HG02763 (cell line): ENCODE results near the gene PHF23.

ENCODE experiments used
- ATAC-seq: cut with Tn5 transposase; IDR thresholded peaks from one replicate; pipeline ENCODE4 v1.9.1; 2021; ENCODE audit warnings: mild to moderate bottlenecking, moderate library complexity; ENCODE audit not compliant: unreplicated experiment

PHF23 gene

DNA sequence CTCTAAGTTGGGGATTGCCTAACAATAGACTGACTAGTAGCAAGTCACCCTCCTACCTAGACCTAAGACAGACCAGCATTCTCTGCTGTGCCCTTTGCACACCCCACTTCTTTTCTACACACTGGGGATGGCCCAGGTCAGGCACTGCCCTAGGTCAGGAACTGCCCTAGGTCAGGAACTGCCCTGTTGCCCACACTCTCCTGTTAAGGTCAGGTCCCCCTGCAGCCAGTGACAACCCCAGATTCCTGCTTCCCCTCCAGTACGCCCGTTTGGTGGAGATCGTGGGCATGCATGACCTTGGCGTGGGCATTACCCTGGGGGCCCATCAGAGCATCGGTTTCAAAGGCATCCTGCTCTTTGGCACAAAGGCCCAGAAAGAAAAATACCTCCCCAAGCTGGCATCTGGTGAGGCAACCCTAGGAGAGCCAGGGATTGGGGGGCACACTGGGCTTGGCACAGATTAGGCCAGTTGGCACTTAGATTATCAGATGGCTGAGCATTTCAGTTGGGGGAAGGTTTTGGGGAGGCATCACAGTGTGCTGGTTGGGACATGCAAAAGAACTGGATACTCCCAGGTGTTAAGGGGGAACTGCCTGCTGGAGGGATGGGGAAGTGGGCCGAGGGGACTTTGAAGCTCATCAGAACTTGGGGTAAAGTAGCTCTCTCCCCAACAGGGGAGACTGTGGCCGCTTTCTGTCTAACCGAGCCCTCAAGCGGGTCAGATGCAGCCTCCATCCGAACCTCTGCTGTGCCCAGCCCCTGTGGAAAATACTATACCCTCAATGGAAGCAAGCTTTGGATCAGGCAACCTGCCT, 17.8 kb downstream of the PHF23 start:
- no peak for ATAC-seq

DNA sequence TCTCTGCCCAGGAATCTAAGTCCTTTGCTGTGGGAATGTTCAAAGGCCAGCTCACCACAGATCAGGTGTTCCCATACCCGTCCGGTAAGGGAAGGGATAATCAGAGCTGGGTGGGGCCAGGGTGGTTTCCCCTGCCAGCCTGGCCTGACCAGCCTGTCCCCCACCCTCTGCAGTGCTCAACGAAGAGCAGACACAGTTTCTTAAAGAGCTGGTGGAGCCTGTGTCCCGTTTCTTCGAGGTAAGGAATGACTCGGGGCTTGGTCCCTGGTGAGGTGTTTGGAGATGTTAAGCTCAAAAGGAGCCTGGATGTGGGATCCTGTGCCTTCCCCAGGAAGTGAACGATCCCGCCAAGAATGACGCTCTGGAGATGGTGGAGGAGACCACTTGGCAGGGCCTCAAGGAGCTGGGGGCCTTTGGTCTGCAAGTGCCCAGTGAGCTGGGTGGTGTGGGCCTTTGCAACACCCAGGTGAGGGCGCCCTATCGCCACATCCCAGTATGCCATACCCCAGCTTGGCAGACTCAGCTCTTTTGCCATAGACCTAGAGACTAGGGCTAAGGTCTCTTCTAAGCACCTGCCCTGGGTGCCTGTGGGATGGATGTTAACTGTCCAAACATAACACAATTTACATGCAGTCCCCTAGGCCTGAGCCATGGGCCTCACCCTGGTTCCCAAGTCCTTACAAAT, 18.5 kb downstream of the PHF23 start:
- ATAC-seq = no peak

DNA sequence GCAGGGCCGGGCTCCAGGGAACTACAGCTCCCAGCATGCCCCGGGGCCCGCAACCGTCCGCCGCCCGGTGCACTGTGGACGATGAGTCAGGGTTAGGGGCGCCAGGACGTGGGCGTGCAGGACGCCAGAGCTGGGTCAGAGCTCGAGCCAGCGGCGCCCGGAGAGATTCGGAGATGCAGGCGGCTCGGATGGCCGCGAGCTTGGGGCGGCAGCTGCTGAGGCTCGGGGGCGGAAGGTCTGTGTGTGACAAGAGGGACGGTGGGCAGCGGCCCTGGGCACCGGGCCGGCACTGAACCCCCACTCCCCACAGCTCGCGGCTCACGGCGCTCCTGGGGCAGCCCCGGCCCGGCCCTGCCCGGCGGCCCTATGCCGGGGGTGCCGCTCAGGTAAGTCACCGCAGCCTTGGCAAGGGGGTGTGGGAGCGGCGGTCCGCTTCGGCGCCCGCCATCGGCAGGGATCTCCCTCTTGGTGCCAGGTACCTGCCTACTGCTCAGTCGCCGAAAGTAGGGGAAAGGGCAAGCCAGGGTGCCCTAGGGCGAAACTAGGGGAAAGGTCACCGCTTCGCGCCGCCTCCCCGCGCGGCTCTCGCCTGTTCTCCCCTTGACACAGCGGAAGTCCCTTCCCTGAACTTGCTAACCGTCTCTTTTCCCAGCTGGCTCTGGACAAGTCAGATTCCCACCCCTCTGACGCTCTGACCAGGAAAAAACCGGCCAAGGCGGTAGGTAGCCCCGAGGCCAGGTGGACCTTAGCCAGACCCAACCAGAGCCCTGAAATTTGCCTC, 19.3 kb downstream of the PHF23 start, which contains the start of the genes ACADVL and DLG4:
Gene ACADVL, plus strand, starts transcription at position 127 of the 781 bp plus-strand sequence. Its CDS starts 47 bp downstream, at position 174.
Gene DLG4, minus strand, starts transcription at position 25 of the 781 bp plus-strand sequence.
- ATAC-seq = peak; percentile 62

- ATAC-seq = no peak
These were observed 19.9 kb downstream of the PHF23 start for GRCh38 chr17:7219229-7219811.

DNA sequence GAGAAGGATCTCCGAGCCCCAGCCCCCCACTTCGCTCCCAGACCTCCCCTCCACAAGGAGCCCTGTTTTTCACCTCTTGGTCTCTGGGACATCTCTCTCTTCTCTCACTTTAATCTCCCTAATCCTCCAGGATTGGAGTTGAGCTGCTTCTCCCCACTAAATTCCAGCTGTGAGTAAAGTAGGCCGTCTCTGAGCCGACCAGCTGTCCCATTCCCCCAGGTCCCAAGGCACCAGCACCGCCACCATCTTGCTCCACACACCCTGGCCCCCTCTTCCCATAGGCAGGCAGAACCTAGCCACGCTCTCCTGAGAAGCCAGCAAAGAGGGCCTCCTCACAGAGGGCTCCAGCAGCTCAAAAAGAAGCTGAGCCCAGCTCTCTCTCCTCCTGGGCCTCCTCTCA, 20.5 kb downstream of the PHF23 start:
- no peak for ATAC-seq

DNA sequence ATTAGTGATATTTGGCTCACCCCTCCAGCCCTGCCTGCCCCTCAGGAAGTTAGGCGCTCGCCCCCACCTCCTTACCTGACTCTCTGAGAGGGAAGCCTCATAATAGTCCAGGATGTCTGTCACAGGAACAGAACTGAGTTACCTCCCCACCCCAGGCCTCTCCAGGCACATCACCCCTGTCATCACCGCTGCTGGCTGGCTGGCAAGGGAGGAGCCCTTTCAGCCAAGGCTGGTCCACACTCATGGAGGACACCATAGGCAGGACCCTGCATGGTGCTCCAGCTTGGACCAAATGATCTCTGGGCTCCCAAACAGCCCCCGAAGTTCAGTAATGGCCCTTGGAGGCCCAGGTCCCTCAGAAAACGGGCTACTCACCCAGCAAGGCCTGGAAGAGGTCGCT, 21.1 kb downstream of the PHF23 start:
- no peak for ATAC-seq

- no peak for ATAC-seq
These were observed 21.9 kb downstream of the PHF23 start for GRCh38 chr17:7217113-7217987.

DNA sequence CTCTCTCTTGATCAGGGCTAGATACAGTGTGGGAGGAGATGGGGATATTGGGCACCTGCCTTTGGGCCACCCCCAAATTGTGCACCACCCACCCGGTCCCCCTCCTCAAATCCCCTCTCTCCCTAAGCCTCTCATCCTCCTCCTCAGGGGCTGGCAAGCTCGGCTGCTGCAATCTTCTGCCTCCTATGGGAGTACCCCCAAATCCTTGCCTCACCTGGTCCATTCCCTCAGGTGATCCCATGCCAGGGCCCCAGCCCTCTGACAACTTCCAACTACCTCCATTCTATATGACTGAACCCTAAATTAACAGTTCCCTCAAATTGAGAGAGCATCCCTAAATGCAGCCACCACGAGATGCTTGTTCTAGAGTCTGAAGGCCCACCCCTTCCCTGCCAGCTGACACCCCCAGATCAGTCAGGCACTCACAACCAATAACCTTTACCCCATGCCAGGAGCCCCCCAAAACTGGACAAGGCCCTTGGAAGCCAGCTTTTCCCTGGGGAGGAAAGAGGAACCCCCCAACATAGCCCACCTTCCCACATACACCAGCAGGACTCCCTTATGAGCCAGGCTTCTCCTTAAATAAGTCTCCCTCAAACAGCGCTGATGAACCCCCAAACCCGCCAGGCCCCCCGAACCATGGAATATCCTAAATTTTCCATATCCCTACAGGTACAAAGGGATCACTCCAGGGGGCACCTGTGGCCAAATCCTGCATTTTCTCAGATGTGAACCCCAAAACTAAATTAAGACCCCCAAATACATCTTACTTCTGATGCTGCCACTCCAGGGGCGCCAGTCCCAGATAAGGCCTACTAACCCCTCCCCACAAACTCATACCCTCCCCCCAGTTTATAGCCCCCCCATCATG, 22.8 kb downstream of the PHF23 start:
- ATAC-seq = no peak

DNA sequence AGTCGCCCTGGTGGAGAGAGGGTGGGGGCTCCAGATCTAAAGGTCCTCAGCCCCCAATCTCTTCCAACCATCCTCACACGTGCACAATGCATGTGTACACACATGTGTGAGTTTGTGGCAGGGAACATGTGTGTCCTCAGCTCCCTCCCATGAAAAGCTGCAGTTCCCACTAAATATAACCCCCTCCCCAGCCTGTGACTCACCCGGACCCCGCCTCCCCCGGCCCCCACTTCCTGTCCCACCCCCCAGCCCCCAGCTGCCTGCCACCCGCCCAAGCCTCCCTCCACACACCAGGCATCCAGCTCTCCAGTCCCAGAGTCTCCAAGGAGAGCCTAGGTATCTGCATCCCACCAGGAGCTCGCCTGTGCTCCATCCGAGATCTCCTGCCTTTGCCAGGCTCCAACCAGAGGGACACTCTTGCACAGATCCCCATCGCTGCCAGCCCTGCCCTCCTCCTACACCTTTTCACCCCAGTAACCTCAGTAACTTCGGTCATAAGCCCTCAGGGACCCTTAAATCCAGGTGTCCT, 23.5 kb downstream of the PHF23 start:
- no peak for ATAC-seq

GRCh38 chr17:7215136-7215638, 24.1 kb downstream of the PHF23 start:
- ATAC-seq = no peak

GRCh38 chr17:7214300-7215135, 24.7 kb downstream of the PHF23 start:
- peak; percentile 81 for ATAC-seq

- no peak for ATAC-seq
These were observed 25.4 kb downstream of the PHF23 start for GRCh38 chr17:7213895-7214299.

DNA sequence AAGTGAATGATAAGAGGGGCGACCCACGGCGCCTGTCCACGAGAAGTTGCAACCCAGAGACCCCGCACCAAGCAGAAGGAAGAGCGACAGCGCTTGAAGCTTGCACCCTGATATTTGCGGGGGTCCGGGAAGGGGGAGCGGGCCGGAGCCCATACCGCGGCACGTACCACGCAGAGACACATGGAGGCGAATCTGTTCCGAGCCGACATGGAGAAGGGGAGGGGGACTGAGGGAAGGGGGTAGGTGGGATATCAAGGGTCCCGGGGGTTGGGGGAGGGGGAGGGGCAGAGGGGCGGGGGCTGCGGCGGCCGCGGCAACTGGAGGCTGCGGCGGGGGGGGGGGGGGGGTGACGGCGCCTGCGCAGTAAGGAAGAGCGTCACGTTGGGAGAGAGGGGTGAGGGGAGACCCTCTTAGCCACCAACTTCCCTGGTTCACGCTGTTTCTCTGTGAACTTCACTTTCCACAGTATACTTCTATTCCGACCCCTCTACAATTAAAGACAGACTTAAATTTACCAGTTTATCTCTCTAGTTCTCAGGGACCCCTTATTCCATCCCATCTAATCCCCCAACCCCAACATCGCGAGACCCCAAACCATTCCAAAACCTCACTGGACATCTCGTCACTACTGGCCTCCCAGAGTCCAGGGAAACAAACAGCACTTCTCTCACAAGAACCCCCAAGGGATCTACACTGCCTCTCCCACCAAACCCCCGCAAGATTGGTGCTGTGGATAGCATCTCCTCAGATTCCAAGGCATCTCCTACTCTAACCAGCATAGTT, 27.6 kb downstream of the PHF23 start:
- no peak for ATAC-seq

DNA sequence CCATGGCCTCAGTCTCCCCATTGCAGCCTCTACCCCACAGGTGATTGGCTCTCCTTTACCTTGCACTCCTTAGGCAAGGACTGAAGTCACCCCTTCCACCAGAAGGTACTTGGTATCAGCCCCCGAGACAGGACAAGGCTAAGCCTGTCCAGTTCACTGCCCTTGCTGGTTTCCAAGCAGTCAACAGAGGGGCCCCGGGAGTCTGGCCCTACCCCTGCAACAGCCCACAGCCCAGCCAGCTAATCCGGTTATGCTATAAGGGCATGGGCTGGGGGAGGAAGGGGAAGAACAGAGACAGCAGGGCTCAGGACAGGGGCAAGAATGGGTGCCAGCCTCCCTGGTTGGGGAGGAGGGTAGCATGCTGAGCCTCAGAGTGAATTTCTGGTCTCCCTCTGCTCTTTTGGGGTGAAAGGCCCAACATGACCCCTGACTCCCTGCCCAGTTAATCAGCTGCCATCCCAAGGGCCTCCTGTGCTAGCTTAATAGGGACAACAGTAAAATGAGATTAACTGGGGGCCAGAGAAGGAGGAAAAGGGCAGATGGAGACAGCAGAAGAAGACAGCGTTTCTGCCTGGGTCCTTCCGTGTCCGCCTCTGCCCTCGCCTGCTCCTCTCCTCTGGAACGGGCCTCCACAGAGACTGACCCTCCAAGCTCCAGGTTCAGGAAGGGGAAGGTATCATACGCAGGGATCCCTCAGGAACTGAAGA, 30.4 kb downstream of the PHF23 start:
- ATAC-seq = no peak

DNA sequence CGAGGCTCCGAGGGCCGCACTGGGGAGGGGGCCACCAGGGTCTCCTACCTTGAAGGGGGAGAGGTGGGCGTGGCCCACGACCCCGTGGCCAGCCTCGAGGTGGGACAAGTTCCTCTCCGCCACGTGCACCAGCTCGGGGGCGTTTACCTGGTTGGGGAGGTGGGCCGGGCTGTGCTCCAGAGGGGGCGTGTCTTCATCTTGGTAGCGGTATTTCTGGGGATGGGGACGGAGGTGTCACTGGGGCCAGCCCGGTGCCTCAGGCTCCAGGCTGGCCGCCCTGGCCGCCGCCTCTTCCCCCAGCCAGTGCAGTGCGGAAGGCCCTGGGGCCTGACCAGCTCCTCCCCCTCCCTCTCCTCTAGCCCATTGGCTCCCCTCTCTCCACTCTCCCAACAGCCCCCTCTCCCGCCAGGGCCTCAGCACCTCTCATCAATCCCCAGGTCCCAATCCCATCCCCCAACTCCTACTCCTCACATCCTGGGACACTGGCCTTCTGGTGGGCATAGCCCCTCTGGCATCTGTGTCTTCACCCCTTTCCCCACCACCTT, 31.2 kb downstream of the PHF23 start:
- no peak for ATAC-seq
